ENCODE measurements around the gene USP20. TPM values are rescaled to one million over a fixed set of nuclear protein-coding genes. Genes with fewer than 3 reads are reported as not detected.
A peak's percentile ranks its signal among the peaks of the same experiment; 100 is the strongest.

Gene USP20
- total and polyA plus RNA-seq, 10 of the 15 experiments (the other 5 are each of a cell fraction or from before 2014, with no cell fraction given) = 0.66 to 23.3 (median 11.0) TPM

DNA sequence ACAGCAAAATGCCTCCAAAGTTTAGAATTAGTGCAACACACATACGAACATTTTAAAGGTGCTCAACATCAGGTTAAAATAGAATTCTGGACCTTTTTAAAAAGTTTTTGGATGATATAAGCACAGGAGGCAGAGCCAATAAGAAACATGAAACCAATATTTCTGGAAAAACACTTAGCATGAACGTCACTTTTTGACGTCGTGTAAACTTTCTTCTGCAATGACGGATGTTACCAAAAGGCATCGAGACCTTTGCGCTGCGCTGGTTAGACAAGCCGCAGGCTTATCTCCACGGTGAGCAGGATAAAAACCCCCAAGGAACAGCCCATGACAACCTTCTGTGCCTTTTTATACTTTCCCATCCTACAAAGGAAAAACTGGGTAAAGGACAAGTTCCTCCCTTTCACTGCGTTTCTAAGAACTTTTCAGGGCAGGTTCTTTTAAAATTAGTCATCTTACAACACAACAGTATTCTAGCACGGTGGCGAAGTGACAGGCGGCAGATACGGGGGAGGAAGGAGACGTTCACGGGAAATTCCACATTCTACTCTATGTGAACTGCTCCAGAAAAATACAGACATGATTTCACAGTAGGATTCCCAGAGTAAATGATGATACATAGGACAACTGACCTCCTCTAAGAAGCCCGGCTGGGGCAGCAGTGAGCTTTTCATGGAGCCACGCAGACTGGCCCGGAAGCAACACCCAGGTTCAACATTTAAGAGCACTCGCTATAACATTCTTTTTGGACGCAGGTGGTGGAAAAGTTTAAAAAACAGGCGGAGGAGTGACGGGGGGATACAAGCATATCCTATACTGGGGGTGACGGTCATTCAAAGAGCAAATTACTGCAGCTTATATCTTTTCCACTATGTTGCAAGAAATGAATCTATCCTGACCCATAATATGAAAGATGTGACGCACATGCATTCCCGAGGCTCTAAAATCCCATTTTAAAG is 52.4 kb downstream of the USP20 start (continued):
- TF ChIP-seq, protein P1, sequence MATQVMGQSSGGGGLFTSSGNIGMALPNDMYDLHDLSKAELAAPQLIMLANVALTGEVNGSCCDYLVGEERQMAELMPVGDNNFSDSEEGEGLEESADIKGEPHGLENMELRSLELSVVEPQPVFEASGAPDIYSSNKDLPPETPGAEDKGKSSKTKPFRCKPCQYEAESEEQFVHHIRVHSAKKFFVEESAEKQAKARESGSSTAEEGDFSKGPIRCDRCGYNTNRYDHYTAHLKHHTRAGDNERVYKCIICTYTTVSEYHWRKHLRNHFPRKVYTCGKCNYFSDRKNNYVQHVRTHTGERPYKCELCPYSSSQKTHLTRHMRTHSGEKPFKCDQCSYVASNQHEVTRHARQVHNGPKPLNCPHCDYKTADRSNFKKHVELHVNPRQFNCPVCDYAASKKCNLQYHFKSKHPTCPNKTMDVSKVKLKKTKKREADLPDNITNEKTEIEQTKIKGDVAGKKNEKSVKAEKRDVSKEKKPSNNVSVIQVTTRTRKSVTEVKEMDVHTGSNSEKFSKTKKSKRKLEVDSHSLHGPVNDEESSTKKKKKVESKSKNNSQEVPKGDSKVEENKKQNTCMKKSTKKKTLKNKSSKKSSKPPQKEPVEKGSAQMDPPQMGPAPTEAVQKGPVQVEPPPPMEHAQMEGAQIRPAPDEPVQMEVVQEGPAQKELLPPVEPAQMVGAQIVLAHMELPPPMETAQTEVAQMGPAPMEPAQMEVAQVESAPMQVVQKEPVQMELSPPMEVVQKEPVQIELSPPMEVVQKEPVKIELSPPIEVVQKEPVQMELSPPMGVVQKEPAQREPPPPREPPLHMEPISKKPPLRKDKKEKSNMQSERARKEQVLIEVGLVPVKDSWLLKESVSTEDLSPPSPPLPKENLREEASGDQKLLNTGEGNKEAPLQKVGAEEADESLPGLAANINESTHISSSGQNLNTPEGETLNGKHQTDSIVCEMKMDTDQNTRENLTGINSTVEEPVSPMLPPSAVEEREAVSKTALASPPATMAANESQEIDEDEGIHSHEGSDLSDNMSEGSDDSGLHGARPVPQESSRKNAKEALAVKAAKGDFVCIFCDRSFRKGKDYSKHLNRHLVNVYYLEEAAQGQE (IDR thresholded peaks at IDR 0.05; ENCODE audit: low read depth, low read length) = 0 out of 2 replicates have a peak, but pooled peaks have one; percentile 3
- TF ChIP-seq, protein P2, sequence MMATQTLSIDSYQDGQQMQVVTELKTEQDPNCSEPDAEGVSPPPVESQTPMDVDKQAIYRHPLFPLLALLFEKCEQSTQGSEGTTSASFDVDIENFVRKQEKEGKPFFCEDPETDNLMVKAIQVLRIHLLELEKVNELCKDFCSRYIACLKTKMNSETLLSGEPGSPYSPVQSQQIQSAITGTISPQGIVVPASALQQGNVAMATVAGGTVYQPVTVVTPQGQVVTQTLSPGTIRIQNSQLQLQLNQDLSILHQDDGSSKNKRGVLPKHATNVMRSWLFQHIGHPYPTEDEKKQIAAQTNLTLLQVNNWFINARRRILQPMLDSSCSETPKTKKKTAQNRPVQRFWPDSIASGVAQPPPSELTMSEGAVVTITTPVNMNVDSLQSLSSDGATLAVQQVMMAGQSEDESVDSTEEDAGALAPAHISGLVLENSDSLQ (IDR thresholded peaks at IDR 0.05) = peak; percentile 57; the same call in 1 of the 2 replicates
- TF ChIP-seq ATF3 (IDR thresholded peaks at IDR 0.05; ENCODE audit: borderline replicate concordance, extremely low read depth, low read depth, low read length) (no peak), ZSCAN29 (IDR thresholded peaks at IDR 0.05) (0 out of 2 replicates have a peak, but pooled peaks have one; percentile 6), BCL11A (IDR thresholded peaks at IDR 0.05; ENCODE audit: low read depth, low read length) (peak; percentile 48; the same call in 1 of the 2 replicates), CREM (IDR thresholded peaks at IDR 0.05; ENCODE audit: low read depth) (peak; percentile 80; the same call in 1 of the 2 replicates), HDAC6 (IDR thresholded peaks at IDR 0.05; ENCODE audit: unreplicated experiment) (no peak), SUPT20H (IDR thresholded peaks at IDR 0.05; ENCODE audit: borderline replicate concordance, control insufficient read depth, low read depth, low read length) (no peak), POLR2AphosphoS5 (IDR thresholded peaks at IDR 0.05; ENCODE audit: low read length) (peak; percentile 4; the same call in 1 of the 2 replicates), IKZF2 (IDR thresholded peaks at IDR 0.05) (peak; percentile 16 to 49; a peak in 2 of 4 replicates), SMAD1 (IDR thresholded peaks at IDR 0.05; ENCODE audit: low read depth, partially characterized antibody) (no peak), BHLHE40 (IDR thresholded peaks at IDR 0.05; ENCODE audit: borderline replicate concordance in 1 of 2, low read depth in 2 of 2, low read length in 1 of 2) (no peak), GATAD2B (conservative IDR thresholded peaks at IDR 0.05; ENCODE audit: low read depth) (peak; percentile 13; the same call in 1 of the 2 replicates), ZBED1 (IDR thresholded peaks at IDR 0.05; ENCODE audit: borderline replicate concordance) (0 out of 2 replicates have a peak, but pooled peaks have one; percentile 42)
- TF ChIP-seq, protein P3, sequence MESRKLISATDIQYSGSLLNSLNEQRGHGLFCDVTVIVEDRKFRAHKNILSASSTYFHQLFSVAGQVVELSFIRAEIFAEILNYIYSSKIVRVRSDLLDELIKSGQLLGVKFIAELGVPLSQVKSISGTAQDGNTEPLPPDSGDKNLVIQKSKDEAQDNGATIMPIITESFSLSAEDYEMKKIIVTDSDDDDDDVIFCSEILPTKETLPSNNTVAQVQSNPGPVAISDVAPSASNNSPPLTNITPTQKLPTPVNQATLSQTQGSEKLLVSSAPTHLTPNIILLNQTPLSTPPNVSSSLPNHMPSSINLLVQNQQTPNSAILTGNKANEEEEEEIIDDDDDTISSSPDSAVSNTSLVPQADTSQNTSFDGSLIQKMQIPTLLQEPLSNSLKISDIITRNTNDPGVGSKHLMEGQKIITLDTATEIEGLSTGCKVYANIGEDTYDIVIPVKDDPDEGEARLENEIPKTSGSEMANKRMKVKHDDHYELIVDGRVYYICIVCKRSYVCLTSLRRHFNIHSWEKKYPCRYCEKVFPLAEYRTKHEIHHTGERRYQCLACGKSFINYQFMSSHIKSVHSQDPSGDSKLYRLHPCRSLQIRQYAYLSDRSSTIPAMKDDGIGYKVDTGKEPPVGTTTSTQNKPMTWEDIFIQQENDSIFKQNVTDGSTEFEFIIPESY (IDR thresholded peaks at IDR 0.05) = no peak
- TF ChIP-seq, protein P4, sequence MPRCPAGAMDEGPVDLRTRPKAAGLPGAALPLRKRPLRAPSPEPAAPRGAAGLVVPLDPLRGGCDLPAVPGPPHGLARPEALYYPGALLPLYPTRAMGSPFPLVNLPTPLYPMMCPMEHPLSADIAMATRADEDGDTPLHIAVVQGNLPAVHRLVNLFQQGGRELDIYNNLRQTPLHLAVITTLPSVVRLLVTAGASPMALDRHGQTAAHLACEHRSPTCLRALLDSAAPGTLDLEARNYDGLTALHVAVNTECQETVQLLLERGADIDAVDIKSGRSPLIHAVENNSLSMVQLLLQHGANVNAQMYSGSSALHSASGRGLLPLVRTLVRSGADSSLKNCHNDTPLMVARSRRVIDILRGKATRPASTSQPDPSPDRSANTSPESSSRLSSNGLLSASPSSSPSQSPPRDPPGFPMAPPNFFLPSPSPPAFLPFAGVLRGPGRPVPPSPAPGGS (IDR thresholded peaks at IDR 0.05; ENCODE audit: borderline replicate concordance, insufficient read depth, low read depth, low read length, poor library complexity, severe bottlenecking) = peak; percentile 70
